ENCODE data around the gene IFRD2.

IFRD2 gene

DNA sequence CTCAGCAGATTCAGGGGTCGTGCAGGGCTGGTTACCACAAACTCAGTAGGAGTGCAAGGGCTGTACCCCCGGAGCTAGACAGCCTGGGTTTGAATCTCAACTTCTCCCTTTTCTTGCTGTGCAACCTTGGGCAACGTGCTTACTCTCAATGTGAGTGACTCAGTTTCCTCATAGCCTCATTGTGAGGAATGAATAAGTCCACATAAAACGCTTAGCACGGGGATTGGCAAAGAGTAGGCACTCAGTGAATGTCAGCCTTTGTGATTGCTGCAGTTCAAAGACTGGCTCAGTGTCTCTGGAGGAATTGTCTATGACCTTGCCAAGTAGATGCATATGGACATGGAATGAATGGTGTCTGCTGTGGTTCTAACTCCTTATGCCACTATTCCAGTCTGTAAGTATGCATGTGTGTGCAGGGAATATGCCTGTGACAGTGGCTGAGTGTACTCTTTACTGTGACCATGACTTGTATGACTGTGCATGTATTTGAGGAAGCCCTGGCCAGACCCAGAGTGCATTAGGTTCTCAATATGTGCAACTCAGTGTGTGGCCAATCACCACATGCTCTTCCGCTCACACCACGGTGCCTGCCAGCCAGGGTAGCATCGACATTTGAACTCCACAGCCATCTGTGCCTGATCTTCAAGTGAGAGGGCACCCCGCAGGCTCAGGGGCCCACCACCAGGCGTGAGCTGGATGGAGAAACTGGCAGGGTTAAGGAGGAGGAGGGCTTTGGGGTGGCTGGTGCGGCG lies 7.9 kb upstream of the IFRD2 start:
- TF ChIP-seq, protein P1, sequence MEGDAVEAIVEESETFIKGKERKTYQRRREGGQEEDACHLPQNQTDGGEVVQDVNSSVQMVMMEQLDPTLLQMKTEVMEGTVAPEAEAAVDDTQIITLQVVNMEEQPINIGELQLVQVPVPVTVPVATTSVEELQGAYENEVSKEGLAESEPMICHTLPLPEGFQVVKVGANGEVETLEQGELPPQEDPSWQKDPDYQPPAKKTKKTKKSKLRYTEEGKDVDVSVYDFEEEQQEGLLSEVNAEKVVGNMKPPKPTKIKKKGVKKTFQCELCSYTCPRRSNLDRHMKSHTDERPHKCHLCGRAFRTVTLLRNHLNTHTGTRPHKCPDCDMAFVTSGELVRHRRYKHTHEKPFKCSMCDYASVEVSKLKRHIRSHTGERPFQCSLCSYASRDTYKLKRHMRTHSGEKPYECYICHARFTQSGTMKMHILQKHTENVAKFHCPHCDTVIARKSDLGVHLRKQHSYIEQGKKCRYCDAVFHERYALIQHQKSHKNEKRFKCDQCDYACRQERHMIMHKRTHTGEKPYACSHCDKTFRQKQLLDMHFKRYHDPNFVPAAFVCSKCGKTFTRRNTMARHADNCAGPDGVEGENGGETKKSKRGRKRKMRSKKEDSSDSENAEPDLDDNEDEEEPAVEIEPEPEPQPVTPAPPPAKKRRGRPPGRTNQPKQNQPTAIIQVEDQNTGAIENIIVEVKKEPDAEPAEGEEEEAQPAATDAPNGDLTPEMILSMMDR (IDR thresholded peaks at IDR 0.05; ENCODE audit: low read depth, low read length), result no peak
- Histone ChIP-seq H3K4me1 (no peaks in the 10 kb centered on the region; the same call in 1 of the 2 replicates), H3K27me3 (no peaks in the 10 kb centered on the region), H3K4me3 (ENCODE audit: low read depth, low read length) (peak overlapping the region; percentile 41), H3K9me3 (no peaks in the 10 kb centered on the region), H3K36me3 (no peaks in the 10 kb centered on the region)
- DNase-seq, result no peak

DNA sequence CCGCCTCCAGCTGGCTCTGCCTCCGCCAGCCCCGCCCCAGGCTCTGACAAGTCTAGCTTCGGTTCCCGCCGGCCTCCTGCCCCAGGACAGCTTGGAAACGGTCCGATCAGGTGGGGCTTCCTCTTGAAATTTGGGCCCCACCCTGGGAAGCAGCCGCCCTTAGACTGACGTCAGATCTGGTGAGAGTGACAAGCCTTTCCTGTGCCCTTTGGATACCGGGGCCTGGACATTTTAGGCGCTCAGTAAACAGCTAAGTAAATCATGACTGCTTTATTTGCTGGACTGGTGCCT lies 7.4 kb upstream of the IFRD2 start:
- Histone ChIP-seq H3K27me3 (no peaks in the 10 kb centered on the region), H3K9me3 (no peaks in the 10 kb centered on the region), H3K36me3 (no peaks in the 10 kb centered on the region), H3K4me1 (no peaks in the 10 kb centered on the region; the same call in 1 of the 2 replicates), H3K4me3 (ENCODE audit: low read depth, low read length) (peak overlapping the region; percentile 41)
- no peak for DNase-seq
- TF ChIP-seq, protein P1 (IDR thresholded peaks at IDR 0.05; ENCODE audit: low read depth, low read length), result no peak

DNA sequence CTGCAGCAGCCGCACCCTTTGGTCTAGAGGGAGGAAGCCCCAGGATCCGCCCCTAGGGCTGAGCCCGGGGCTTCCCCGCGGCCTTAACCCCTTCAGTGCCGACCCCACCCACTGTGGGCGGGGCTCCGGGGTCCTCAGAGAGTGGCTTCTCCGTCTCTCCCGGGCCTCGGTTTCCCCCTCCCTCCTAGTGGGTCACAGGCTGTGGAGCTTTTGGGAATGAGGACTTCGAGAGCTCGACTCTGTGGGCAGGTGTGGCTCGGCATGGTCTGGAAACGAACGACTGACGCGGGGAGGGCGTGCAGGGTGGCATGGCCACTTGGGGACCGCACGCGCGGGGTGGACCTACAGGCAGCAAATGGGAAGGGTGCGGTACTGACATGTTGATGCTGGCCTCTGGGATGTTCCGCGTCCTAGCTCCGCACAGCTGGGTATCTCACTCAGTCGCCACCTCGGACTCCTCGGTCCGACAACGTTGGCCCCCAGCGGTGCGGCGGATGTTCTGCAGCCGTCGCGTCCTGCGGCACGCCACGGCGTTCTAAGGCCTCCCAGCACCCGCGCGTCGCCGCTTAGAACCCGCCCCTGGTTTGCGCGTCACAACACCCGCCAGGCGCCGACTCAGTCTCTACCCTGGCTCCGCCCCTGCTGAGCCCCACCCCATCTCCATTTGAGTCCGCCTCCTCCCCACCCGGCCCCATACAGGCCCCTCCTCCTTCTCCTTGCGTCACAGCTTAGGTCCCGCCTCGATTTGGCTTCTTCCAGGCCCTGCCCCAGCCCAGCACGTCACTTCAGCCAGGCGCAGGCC lies 6.8 kb upstream of the IFRD2 start, which contains the start of the genes HYAL3 and NAA80:
Gene HYAL3, minus strand, starts transcription at position 570 of the 802 bp plus-strand sequence. CDS start 3,803 bp downstream, outside the sequence.
Gene NAA80, minus strand, starts transcription at position 570 of the 802 bp plus-strand sequence. CDS start 1,942 bp downstream, outside the sequence.
- Histone ChIP-seq H3K4me3 (ENCODE audit: low read depth, low read length) (peak within 1 kb of the TSS; percentile 72), H3K36me3 (no peaks in the 10 kb centered on the region), H3K4me1 (no peaks in the 10 kb centered on the region; the same call in 1 of the 2 replicates), H3K27me3 (no peaks in the 10 kb centered on the region), H3K9me3 (no peaks in the 10 kb centered on the region)
- TF ChIP-seq, protein P1 (IDR thresholded peaks at IDR 0.05; ENCODE audit: low read depth, low read length), result no peak
- peak; percentile 96 for DNase-seq

DNA sequence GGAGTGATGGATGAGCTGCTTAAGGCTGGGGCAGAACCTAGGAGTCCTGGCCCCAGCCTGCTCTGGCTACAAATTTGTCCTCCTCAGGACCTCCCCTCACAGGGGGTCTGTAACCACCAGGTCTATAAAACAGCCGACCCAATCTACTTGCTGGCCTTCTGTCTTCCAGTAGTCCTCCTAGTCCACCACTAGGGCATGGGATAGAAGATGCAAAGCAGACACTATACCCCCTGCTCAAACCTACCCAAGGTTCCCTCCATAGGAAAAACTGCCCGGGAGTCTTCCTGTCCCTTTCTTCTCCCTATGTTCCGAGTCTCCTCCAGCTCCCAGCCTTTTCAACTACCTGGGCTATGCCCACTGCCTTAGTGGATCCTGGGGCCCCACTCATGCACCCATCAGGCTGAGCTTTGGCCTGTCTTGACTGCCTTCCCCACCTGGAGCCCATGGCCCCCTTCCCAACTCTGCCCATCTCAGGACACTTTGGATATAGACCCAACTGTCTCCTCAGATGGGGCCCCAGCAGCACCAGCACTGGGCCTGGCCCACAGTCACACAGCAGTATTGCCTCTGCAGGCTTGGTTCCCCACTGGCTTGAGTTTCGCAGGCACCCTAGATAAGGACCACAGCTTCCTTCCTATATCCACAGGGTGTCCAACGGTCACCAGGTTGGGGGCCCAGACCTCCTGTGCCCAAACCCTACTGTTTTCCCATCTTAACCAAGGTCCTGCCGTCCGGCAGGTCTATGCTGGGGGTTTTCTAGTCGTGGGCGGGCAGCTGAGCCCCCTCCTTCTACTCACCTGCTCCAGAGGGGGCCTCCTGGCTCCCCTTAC lies 5.9 kb upstream of the IFRD2 start:
- DNase-seq, result no peak
- Histone ChIP-seq H3K4me1 (no peaks in the 10 kb centered on the region; the same call in 1 of the 2 replicates), H3K36me3 (no peaks in the 10 kb centered on the region)

DNA sequence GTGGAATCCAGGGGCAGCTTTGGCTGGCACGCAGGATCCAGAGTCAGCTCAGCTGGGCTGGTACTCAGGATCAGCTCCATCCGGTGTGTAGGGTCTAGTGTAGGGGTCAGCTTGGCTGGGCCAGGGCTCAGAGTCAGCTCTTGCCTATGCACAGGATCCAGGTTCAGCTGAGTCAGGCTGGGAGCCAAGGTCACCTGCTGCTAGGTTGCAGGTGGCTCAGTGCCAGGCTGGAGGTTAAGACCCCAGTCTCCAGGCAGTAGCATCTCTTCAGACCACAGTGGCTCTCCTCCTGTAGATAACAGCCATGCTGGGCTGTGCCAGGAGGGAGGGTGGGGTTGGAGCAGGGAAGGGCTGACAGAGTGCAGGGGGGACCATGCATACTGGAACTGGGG lies 5.2 kb upstream of the IFRD2 start:
- Histone ChIP-seq H3K4me1 (no peaks in the 10 kb centered on the region; the same call in 1 of the 2 replicates), H3K9me3 (no peaks in the 10 kb centered on the region), H3K27me3 (no peaks in the 10 kb centered on the region), H3K4me3 (ENCODE audit: low read depth, low read length) (no peak overlapping the region), H3K36me3 (no peaks in the 10 kb centered on the region)
- TF ChIP-seq, protein P1 (IDR thresholded peaks at IDR 0.05; ENCODE audit: low read depth, low read length), result no peak
- DNase-seq, result no peak

More for the DNA sequence above, 5.9 kb upstream of the IFRD2 start:
- Histone ChIP-seq H3K27me3 (no peaks in the 10 kb centered on the region), H3K4me3 (ENCODE audit: low read depth, low read length) (peak overlapping the region; percentile 72), H3K9me3 (no peaks in the 10 kb centered on the region)
- TF ChIP-seq, protein P1 (IDR thresholded peaks at IDR 0.05; ENCODE audit: low read depth, low read length), result no peak
